Panc1 (cell line): ENCODE results near the gene CCND2. TPM values are rescaled to one million over a fixed set of nuclear protein-coding genes. Genes with fewer than 3 reads are reported as not detected.
A peak's percentile ranks its signal among the peaks of the same experiment; 100 is the strongest.

Experiments used
- ATAC-seq: fragments of 200-7000 bp; cut with Tn5 transposase; 2 replicates; pipeline ENCODE4 v1.9.1; 2020; ENCODE audit warnings: mild to moderate bottlenecking, moderate library complexity
- BruUV-seq: library from RNA; stranded (reverse); fragments of 400-500 nt; replicated peaks from 2 replicates; lab custom pipeline; 2021; lab: Mats Ljungman, UMichigan
- CTCF ChIA-PET: fragments of 300-600 bp; sonication (Branson Sonifier 250); formaldehyde crosslinking; loops from one replicate; lab custom pipeline; 2022; ENCODE audit warnings: antibody characterized with exemption; lab: Charles Lee
- POLR2A ChIA-PET: fragments of 300-600 bp; sonication (Branson Sonifier 250); formaldehyde crosslinking; loops from one replicate; lab custom pipeline; 2022; ENCODE audit warnings: antibody characterized with exemption; lab: Charles Lee
- DNase-seq: peaks from one replicate; pipeline ENCODE4 v3.0.0-alpha.2; 2010; ENCODE audit warnings: low read depth, low spot score
- H3K27ac ChIP-seq: 2 replicates; pipeline ENCODE4 v1.5.1; 2011; ENCODE audit warnings: mild to moderate bottlenecking, low read length, inconsistent platforms
- H3K27me3 ChIP-seq: fragments of 200-500 bp; sonication (Bioruptor generic); 2 replicates; pipeline ENCODE4 v1.6.0; 2014; ENCODE audit warnings: low read length, inconsistent platforms; ENCODE audit not compliant: control insufficient read depth, insufficient read depth
- H3K36me3 ChIP-seq: fragments of 200-500 bp; sonication (Bioruptor generic); 2 replicates; pipeline ENCODE4 v1.5.1; 2014; ENCODE audit warnings: inconsistent platforms, mild to moderate bottlenecking, low read length, moderate library complexity; ENCODE audit not compliant: control insufficient read depth, insufficient read depth
- H3K4me1 ChIP-seq: 2 replicates; pipeline ENCODE4 v1.5.1; 2011; ENCODE audit warnings: inconsistent platforms, mild to moderate bottlenecking, low read length, moderate library complexity; ENCODE audit not compliant: control insufficient read depth, insufficient read depth
- H3K4me3 ChIP-seq, 2 experiments: 2 replicates each; pipeline ENCODE4 v1.5.1; 2011 to 2012; ENCODE audit warnings: low read depth in 2 of 2, low read length in 2 of 2, mild to moderate bottlenecking in 2 of 2, inconsistent platforms in 1 of 2, moderate library complexity in 1 of 2
- H3K9me3 ChIP-seq: fragments of 200-500 bp; sonication (Bioruptor generic); 2 replicates; pipeline ENCODE4 v1.5.1; 2014; ENCODE audit warnings: low read depth, mild to moderate bottlenecking, inconsistent platforms, low read length, moderate library complexity; ENCODE audit not compliant: control insufficient read depth, insufficient read depth
- POLR2AphosphoS5 ChIP-seq: IDR thresholded peaks from 2 replicates; pipeline ENCODE4 v1.6.1; 2012; ENCODE audit warnings: mild to moderate bottlenecking, low read depth, low read length, moderate library complexity
- SIN3A ChIP-seq: IDR thresholded peaks from 2 replicates; pipeline ENCODE4 v1.6.1; 2012; ENCODE audit warnings: low read depth, mild to moderate bottlenecking, low read length, moderate library complexity, borderline replicate concordance; ENCODE audit not compliant: insufficient read depth
- TCF7L2 ChIP-seq: IDR thresholded peaks from 2 replicates; pipeline ENCODE4 v1.6.1; 2011; ENCODE audit warnings: mild to moderate bottlenecking, low read depth, low read length, inconsistent platforms
- in situ Hi-C: cut with HindIII; loops from 2 replicates; pipeline ENCODE4 v1.10.0; 2016; ENCODE audit warnings: low sequenced_read_pairs, low pct_unique_long_range_greater_than_20kb
- intact Hi-C: fragments of 100-400 bp; cut with micrococcal nuclease; formaldehyde crosslinking; loops from one replicate; pipeline ENCODE4 v1.10.0; 2022; ENCODE audit not compliant: unreplicated experiment
- total RNA-seq: library from RNA; stranded (reverse); gene quantifications from one replicate; pipeline ENCODE4 v1.2.1, GENCODE V29; 2021; ENCODE audit not compliant: unreplicated experiment
- TF ChIP-seq, protein P1 (sequence below), 2 experiments: IDR thresholded peaks; 2 replicates each; pipeline ENCODE4 v1.6.1; 2011 to 2012; ENCODE audit warnings: low read depth in 2 of 2, control low read depth in 1 of 2, low read length in 1 of 2, mild to moderate bottlenecking in 1 of 2, moderate library complexity in 1 of 2; ENCODE audit not compliant: insufficient read depth in 1 of 2
- TF ChIP-seq, protein P2 (sequence below): fragments of 450-650 bp; IDR thresholded peaks from 2 replicates; pipeline ENCODE4 v1.5.1; 2017; ENCODE audit warnings: mild to moderate bottlenecking

The CCND2 gene
- total RNA-seq, 1 experiment from 2014 or later, result 1.5 TPM

DNA sequence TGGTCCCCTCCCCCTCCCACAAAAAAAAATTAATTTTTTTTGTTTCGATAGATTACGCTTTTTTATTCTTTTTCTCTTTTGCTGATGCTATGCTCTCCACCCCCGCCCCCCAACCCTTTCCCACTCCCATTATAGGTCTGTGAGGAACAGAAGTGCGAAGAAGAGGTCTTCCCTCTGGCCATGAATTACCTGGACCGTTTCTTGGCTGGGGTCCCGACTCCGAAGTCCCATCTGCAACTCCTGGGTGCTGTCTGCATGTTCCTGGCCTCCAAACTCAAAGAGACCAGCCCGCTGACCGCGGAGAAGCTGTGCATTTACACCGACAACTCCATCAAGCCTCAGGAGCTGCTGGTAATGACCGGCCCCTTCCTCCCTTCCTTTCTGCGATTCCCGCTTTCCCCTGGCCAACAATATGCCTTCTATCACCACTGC lies 2.3 kb downstream of the CCND2 start:
- peak overlapping the region in 1 of 2 experiments; percentile 51; a peak in 2 of 4 replicates for H3K4me3 ChIP-seq
- CTCF ChIA-PET, result interaction anchor here (0.6 to 2.5 kb wide), 2 partner anchors 389 to 391 kb away, joined by 4 to 11 read pairs; no protein-coding TSS in a partner anchor
- no peak overlapping the region for H3K27ac ChIP-seq
- POLR2A ChIA-PET, result interaction anchor here (0.7 kb wide), 1 partner anchor 27 kb away, joined by 6 read pairs; no protein-coding TSS in a partner anchor
- TF ChIP-seq, protein P1, sequence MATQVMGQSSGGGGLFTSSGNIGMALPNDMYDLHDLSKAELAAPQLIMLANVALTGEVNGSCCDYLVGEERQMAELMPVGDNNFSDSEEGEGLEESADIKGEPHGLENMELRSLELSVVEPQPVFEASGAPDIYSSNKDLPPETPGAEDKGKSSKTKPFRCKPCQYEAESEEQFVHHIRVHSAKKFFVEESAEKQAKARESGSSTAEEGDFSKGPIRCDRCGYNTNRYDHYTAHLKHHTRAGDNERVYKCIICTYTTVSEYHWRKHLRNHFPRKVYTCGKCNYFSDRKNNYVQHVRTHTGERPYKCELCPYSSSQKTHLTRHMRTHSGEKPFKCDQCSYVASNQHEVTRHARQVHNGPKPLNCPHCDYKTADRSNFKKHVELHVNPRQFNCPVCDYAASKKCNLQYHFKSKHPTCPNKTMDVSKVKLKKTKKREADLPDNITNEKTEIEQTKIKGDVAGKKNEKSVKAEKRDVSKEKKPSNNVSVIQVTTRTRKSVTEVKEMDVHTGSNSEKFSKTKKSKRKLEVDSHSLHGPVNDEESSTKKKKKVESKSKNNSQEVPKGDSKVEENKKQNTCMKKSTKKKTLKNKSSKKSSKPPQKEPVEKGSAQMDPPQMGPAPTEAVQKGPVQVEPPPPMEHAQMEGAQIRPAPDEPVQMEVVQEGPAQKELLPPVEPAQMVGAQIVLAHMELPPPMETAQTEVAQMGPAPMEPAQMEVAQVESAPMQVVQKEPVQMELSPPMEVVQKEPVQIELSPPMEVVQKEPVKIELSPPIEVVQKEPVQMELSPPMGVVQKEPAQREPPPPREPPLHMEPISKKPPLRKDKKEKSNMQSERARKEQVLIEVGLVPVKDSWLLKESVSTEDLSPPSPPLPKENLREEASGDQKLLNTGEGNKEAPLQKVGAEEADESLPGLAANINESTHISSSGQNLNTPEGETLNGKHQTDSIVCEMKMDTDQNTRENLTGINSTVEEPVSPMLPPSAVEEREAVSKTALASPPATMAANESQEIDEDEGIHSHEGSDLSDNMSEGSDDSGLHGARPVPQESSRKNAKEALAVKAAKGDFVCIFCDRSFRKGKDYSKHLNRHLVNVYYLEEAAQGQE (IDR thresholded peaks at IDR 0.05; ENCODE audit: insufficient read depth in 1 of 2, low read depth in 2 of 2, low read length in 1 of 2), result no peak
- TF ChIP-seq SIN3A (no peak), POLR2AphosphoS5 (no peak), TCF7L2 (no peak)
- TF ChIP-seq, protein P2, sequence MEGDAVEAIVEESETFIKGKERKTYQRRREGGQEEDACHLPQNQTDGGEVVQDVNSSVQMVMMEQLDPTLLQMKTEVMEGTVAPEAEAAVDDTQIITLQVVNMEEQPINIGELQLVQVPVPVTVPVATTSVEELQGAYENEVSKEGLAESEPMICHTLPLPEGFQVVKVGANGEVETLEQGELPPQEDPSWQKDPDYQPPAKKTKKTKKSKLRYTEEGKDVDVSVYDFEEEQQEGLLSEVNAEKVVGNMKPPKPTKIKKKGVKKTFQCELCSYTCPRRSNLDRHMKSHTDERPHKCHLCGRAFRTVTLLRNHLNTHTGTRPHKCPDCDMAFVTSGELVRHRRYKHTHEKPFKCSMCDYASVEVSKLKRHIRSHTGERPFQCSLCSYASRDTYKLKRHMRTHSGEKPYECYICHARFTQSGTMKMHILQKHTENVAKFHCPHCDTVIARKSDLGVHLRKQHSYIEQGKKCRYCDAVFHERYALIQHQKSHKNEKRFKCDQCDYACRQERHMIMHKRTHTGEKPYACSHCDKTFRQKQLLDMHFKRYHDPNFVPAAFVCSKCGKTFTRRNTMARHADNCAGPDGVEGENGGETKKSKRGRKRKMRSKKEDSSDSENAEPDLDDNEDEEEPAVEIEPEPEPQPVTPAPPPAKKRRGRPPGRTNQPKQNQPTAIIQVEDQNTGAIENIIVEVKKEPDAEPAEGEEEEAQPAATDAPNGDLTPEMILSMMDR, result no peak
- no peaks in the 10 kb centered on the region for H3K9me3 ChIP-seq
- DNase-seq (no peak), ATAC-seq (no peak)
- no peaks in the 10 kb centered on the region for H3K36me3 ChIP-seq
- in situ Hi-C loops, result no loop called here
- H3K27me3 ChIP-seq, result peaks cover 17% of the 10 kb centered on the region
- no peaks in the 10 kb centered on the region; the same call in 1 of the 2 replicates for H3K4me1 ChIP-seq
- intact Hi-C loops, result loop anchor here (2.0 to 10.0 kb wide), 4 partner anchors 171 to 391 kb away; no protein-coding TSS in a partner anchor
- BruUV-seq, result no TSS peak

DNA sequence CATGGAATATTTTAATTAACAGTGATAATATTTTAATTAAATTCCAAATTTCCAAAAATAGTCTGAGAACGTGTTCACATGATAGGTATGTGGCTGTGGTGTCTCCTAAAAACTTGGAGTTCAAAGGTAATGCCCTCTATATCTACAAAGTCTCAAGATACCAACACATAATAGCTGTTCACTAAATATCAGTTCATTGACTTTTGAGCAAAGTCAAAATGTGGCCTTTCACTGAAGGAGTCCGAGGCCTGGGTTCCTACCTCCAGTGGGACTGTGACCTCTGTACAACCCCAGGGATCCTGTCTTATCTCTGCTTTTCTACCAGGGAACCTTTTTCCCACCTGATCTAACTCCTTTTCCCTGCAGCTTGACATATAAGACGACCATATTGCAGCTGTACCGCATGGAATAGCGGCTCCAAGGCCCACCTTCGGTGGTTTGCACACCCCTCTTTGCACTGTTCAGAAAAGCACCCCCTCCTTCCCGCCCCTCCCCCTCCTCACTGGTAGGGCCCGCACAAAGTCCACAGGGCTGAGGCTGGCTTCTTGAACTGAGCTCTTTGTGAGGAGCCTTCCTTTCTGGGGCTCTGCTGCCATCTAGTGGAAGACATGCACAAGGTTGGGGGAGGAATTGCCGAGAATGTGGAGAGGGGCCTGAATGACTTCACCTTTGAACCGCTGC lies 3.1 kb downstream of the CCND2 start:
- H3K36me3 ChIP-seq, result no peaks in the 10 kb centered on the region
- no peak overlapping the region for H3K4me3 ChIP-seq
- CTCF ChIA-PET, result interaction anchor here (0.6 to 2.5 kb wide), 11 partner anchors 29 to 1385 kb away, joined by 3 to 11 read pairs (median 4); no protein-coding TSS in a partner anchor
- no peak for TF ChIP-seq TCF7L2
- no peak for TF ChIP-seq POLR2AphosphoS5
- TF ChIP-seq, protein P2, result peak; percentile 84
- TF ChIP-seq, protein P1 (IDR thresholded peaks at IDR 0.05; ENCODE audit: insufficient read depth in 1 of 2, low read depth in 2 of 2, low read length in 1 of 2), result no peak
- no peak for TF ChIP-seq SIN3A
- peak; percentile 30 for DNase-seq
- ATAC-seq, result peak; percentile 87
- POLR2A ChIA-PET, result no interaction called here
- H3K27ac ChIP-seq, result no peak overlapping the region
- in situ Hi-C loops, result no loop called here
- H3K4me1 ChIP-seq, result no peaks in the 10 kb centered on the region; the same call in 1 of the 2 replicates
- no TSS peak for BruUV-seq
- H3K9me3 ChIP-seq, result no peaks in the 10 kb centered on the region
- intact Hi-C loops, result loop anchor here (2.0 to 10.0 kb wide), 4 partner anchors 172 to 392 kb away; no protein-coding TSS in a partner anchor
- peaks cover 17% of the 10 kb centered on the region for H3K27me3 ChIP-seq
